Measurements from ENCODE around the gene RBM5.

GRCh38 chr3:50123394-50124051 lies 34.8 kb downstream of the RBM5 start:
- TF ChIP-seq CTCF (conservative IDR thresholded peaks at IDR 0.05; ENCODE audit: low read depth in 2 of 2): no peak
- TF ChIP-seq EZH2phosphoT487 (IDR thresholded peaks at IDR 0.05; ENCODE audit: unreplicated experiment): no peak
- no peak for TF ChIP-seq EZH2 (IDR thresholded peaks at IDR 0.05; ENCODE audit: low read depth, unreplicated experiment)
- TF ChIP-seq POLR2AphosphoS5 (IDR thresholded peaks at IDR 0.05; ENCODE audit: low read depth): no peak
- TF ChIP-seq REST (IDR thresholded peaks at IDR 0.05; ENCODE audit: unreplicated experiment): no peak
- no peak for TF ChIP-seq CREB1 (CRISPR knock-in tag; IDR thresholded peaks at IDR 0.05; ENCODE audit: low read depth)
- TF ChIP-seq ZNF114 (CRISPR knock-in tag; IDR thresholded peaks at IDR 0.05): no peak
- TF ChIP-seq JUNB (IDR thresholded peaks at IDR 0.05; ENCODE audit: unreplicated experiment): no peak
- TF ChIP-seq ZNF331 (CRISPR knock-in tag; IDR thresholded peaks at IDR 0.05; ENCODE audit: low read depth): no peak
- TF ChIP-seq STAT1 (IDR thresholded peaks at IDR 0.05; ENCODE audit: unreplicated experiment): no peak
- no peak for TF ChIP-seq ETS1 (IDR thresholded peaks at IDR 0.05)
- no peak for TF ChIP-seq ZNF462 (CRISPR knock-in tag; IDR thresholded peaks at IDR 0.05)
